Tibial nerve (tissue), 4 donors: ENCODE results near the gene SLC9A4. TPM values are rescaled to one million over a fixed set of nuclear protein-coding genes. Genes with fewer than 3 reads are reported as not detected.

Experiments
- DNase-seq, 2 donors: peaks; one replicate each; pipeline ENCODE4 v3.0.0-alpha.2; 2019; ENCODE audit warnings: low spot score in 2 of 2
- H3K27ac ChIP-seq, 4 donors: fragments of 200-600 bp; sonication (generic) in 3 of 4; one replicate each; pipeline ENCODE4 v1.5.1; 2017 to 2019; ENCODE audit warnings: mild to moderate bottlenecking in 1 of 4
- H3K27me3 ChIP-seq, 2 donors: fragments of 200-600 bp; sonication (generic) in 1 of 2; one replicate each; pipeline versions ENCODE4 v1.5.1 to v1.6.0; 2017 to 2019
- H3K36me3 ChIP-seq, 3 donors: fragments of 200-600 bp; sonication (generic); one replicate each; pipeline ENCODE4 v1.5.1; 2018 to 2019
- H3K4me1 ChIP-seq, 4 donors: fragments of 200-600 bp; sonication (generic) in 3 of 4; one replicate each; pipeline ENCODE4 v1.5.1; 2017 to 2019
- H3K4me3 ChIP-seq, 4 donors: fragments of 200-600 bp; sonication (generic) in 3 of 4; one replicate each; pipeline ENCODE4 v1.5.1; 2017 to 2019; ENCODE audit warnings: mild to moderate bottlenecking in 1 of 4, moderate library complexity in 1 of 4
- H3K9me3 ChIP-seq, 4 donors: fragments of 200-600 bp; sonication (generic) in 3 of 4; one replicate each; pipeline ENCODE4 v1.5.1; 2017 to 2019
- CTCF ChIP-seq, 5 experiments: fragments of 200-600 bp in 3 of 5; fragments of 450-650 bp in 2 of 5; sonication (generic) in 3 of 5; IDR thresholded peaks; one replicate each; pipeline ENCODE4 v1.5.1; 2016 to 2019; ENCODE audit warnings: antibody characterized with exemption in 5 of 5, mild to moderate bottlenecking in 3 of 5, moderate library complexity in 2 of 5
- EP300 ChIP-seq, 2 donors: sonication (generic); formaldehyde crosslinking; IDR thresholded peaks; one replicate each; pipeline ENCODE4 v1.6.1; 2017; ENCODE audit warnings: antibody characterized with exemption in 2 of 2, mild to moderate bottlenecking in 1 of 2
- POLR2A ChIP-seq, 2 donors: fragments of 450-650 bp; IDR thresholded peaks; one replicate each; pipeline ENCODE4 v1.6.1; 2017; ENCODE audit warnings: antibody characterized with exemption in 2 of 2, mild to moderate bottlenecking in 2 of 2, moderate library complexity in 2 of 2
- WGBS, 2 donors: methylation state at CpG; one replicate each; pipeline ENCODE4 v1.1.5; 2018; 5-methylcytosine and 5-hydroxymethylcytosine counted together
- total RNA-seq, 4 donors: library from RNA; depleted of rRNA; stranded (reverse); fragments of >200 nt; gene quantifications; one replicate each; pipeline ENCODE4 v1.1.0, GENCODE V29; 2016

Gene SLC9A4
- total RNA-seq, 4 donors from 2014 or later, result 0.30 TPM; not detected in 3

GRCh38 chr2:102439065-102439695, 33.8 kb upstream of the SLC9A4 start:
- Histone ChIP-seq H3K27me3 (no peaks in the 10 kb centered on the region), H3K4me3 (no peak overlapping the region), H3K9me3 (no peaks in the 10 kb centered on the region), H3K4me1 (peaks cover 0 to 6% (median 0%) of the 10 kb centered on the region in 4 donors), H3K36me3 (no peaks in the 10 kb centered on the region), H3K27ac (no peak overlapping the region)
- DNase-seq, result no peak
- no peak for TF ChIP-seq POLR2A (IDR thresholded peaks at IDR 0.05)
- TF ChIP-seq EP300 (IDR thresholded peaks at IDR 0.05), result no peak
- no peak for TF ChIP-seq CTCF (IDR thresholded peaks at IDR 0.05)
- WGBS, 2 donors, result 52 to 59% methylated on average over 6 of the region's 6 CpGs

GRCh38 chr2:102442967-102443828, 29.8 kb upstream of the SLC9A4 start:
- H3K27me3 ChIP-seq, result no peaks in the 10 kb centered on the region
- H3K4me1 ChIP-seq, result peaks cover 0 to 6% (median 0%) of the 10 kb centered on the region in 4 donors
- H3K4me3 ChIP-seq, result no peak overlapping the region
- peak in 1 of 2 donors; percentile 41 for DNase-seq
- H3K9me3 ChIP-seq, result no peaks in the 10 kb centered on the region
- TF ChIP-seq CTCF (IDR thresholded peaks at IDR 0.05), result peak; percentile 38 to 64 (median 50)
- no peak for TF ChIP-seq POLR2A (IDR thresholded peaks at IDR 0.05)
- TF ChIP-seq EP300 (IDR thresholded peaks at IDR 0.05), result peak in 1 of 2 donors; percentile 42
- no peak overlapping the region for H3K27ac ChIP-seq
- 29 to 33% methylated on average over 13 of the region's 13 CpGs for WGBS, 2 donors
- H3K36me3 ChIP-seq, result no peaks in the 10 kb centered on the region

- Histone ChIP-seq H3K9me3 (no peaks in the 10 kb centered on the region), H3K4me1 (peaks cover 0 to 6% (median 0%) of the 10 kb centered on the region in 4 donors), H3K27ac (no peak overlapping the region), H3K4me3 (no peak overlapping the region), H3K27me3 (no peaks in the 10 kb centered on the region), H3K36me3 (no peaks in the 10 kb centered on the region)
- 74 to 91% methylated on average over 3 of the region's 3 CpGs for WGBS, 2 donors
- TF ChIP-seq EP300 (IDR thresholded peaks at IDR 0.05), result no peak
- no peak for TF ChIP-seq CTCF (IDR thresholded peaks at IDR 0.05)
- no peak for DNase-seq
These were observed 28.8 kb upstream of the SLC9A4 start for GRCh38 chr2:102444233-102444632.

- H3K36me3 ChIP-seq, result no peaks in the 10 kb centered on the region
- H3K27ac ChIP-seq, result no peak overlapping the region
- 87 to 95% methylated on average over 9 of the region's 9 CpGs for WGBS, 2 donors
- no peaks in the 10 kb centered on the region for H3K9me3 ChIP-seq
- H3K27me3 ChIP-seq, result no peaks in the 10 kb centered on the region
- no peak for DNase-seq
- H3K4me1 ChIP-seq, result peaks cover 0 to 6% (median 0%) of the 10 kb centered on the region in 4 donors
- no peak overlapping the region for H3K4me3 ChIP-seq
- TF ChIP-seq POLR2A (IDR thresholded peaks at IDR 0.05), result no peak
- TF ChIP-seq EP300 (IDR thresholded peaks at IDR 0.05), result no peak
- TF ChIP-seq CTCF (IDR thresholded peaks at IDR 0.05), result no peak
These were observed 26.1 kb upstream of the SLC9A4 start for GRCh38 chr2:102446936-102447335.

DNA sequence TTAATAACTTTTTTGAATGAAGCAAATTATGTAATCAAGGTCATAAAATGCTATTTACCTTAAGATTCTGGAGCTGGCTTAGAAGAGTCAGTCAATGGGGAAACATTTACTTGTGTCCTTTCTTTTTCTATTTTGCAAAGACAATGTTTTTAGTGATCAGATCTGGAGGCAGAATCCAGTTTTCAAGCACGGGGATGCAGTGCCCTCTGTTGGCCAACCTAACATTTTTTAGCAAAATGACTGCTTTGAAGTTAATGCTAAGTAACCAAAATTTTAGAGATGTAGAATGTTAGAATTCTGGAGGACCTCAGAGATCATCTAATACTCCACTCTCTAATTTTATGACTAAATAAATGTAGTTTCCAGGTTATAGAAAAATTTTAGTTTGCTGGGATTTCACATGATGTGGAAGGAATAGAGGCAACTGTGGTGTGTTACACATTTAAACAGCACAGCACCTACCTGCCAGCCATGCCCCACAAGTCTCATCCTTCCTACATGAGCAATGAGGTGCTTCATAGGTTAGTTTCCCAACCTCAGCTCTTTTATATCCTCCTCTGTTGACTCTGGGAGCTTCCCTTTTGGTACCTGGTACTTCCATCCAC, 23.6 kb upstream of the SLC9A4 start:
- no peak for TF ChIP-seq EP300 (IDR thresholded peaks at IDR 0.05)
- peak; percentile 35 to 51 (median 44) for TF ChIP-seq CTCF (IDR thresholded peaks at IDR 0.05)
- no peaks in the 10 kb centered on the region for H3K4me1 ChIP-seq
- H3K9me3 ChIP-seq, result no peaks in the 10 kb centered on the region
- peak; percentile 19 to 43 for DNase-seq
- no peak overlapping the region for H3K27ac ChIP-seq
- no peak overlapping the region for H3K4me3 ChIP-seq
- no peaks in the 10 kb centered on the region for H3K36me3 ChIP-seq
- WGBS, 2 donors, result 0% methylated on average over 1 of the region's 1 CpG
- H3K27me3 ChIP-seq, result no peaks in the 10 kb centered on the region
